Activated CD4-positive, alpha-beta T cell treated with anti-CD3 and anti-CD28 coated beads, Interleukin-2, Interleukin-4, amounts not matched to agents 100 ng/mL and 50 ng/mL, durations not matched to agents 16 hours and 8 hours (primary cell): ENCODE measurements around the gene THRB.
"Not testable (repeated sequence)": the region's sequence is repeated elsewhere in the genome, so short reads cannot be mapped to it uniquely, and the experiment has no call there.

Source experiments
- DNase-seq: peaks from one replicate; pipeline ENCODE4 v3.0.0-alpha.2; 2020; ENCODE audit warnings: low spot score

THRB gene

GRCh38 chr3:24405057-24405456 is 89.6 kb downstream of the THRB start:
- no peak for DNase-seq

GRCh38 chr3:24401811-24402185 is 92.9 kb downstream of the THRB start:
- DNase-seq: no peak

- no peak for DNase-seq
Observed at GRCh38 chr3:24401090-24401810, 93.4 kb downstream of the THRB start.

GRCh38 chr3:24400450-24400849 is 94.2 kb downstream of the THRB start:
- DNase-seq: no peak

- DNase-seq: no peak
Observed at GRCh38 chr3:24400015-24400414, 94.6 kb downstream of the THRB start.

GRCh38 chr3:24399614-24400013 is 95.0 kb downstream of the THRB start:
- DNase-seq: no peak

GRCh38 chr3:24398712-24399111 is 95.9 kb downstream of the THRB start:
- not testable (repeated sequence) for DNase-seq

GRCh38 chr3:24396338-24396737 is 98.3 kb downstream of the THRB start:
- no peak for DNase-seq

- no peak for DNase-seq
Observed at GRCh38 chr3:24394754-24395153, 99.9 kb downstream of the THRB start.

GRCh38 chr3:24393316-24393715 is 101.3 kb downstream of the THRB start:
- no peak for DNase-seq

- no peak for DNase-seq
Observed at GRCh38 chr3:24390169-24391130, 104.2 kb downstream of the THRB start.

GRCh38 chr3:24389108-24390090 is 105.3 kb downstream of the THRB start:
- DNase-seq: no peak

- DNase-seq: no peak
Observed at GRCh38 chr3:24388611-24389010, 106.0 kb downstream of the THRB start.

GRCh38 chr3:24388159-24388558 is 106.5 kb downstream of the THRB start:
- no peak for DNase-seq

- DNase-seq: no peak
Observed at GRCh38 chr3:24387493-24387892, 107.2 kb downstream of the THRB start.

- DNase-seq: no peak
Observed at GRCh38 chr3:24387000-24387399, 107.7 kb downstream of the THRB start.

- no peak for DNase-seq
Observed at GRCh38 chr3:24386458-24386857, 108.2 kb downstream of the THRB start.

GRCh38 chr3:24385012-24385615 is 109.5 kb downstream of the THRB start:
- no peak for DNase-seq

- DNase-seq: no peak
Observed at GRCh38 chr3:24382647-24383046, 112.0 kb downstream of the THRB start.

- DNase-seq: no peak
Observed at GRCh38 chr3:24379936-24380335, 114.7 kb downstream of the THRB start.

- DNase-seq: no peak
Observed at GRCh38 chr3:24378313-24378712, 116.3 kb downstream of the THRB start.
